Astrocyte (in vitro differentiated cells and primary cell): ENCODE results near the gene PTCD2.

Source experiments
- CTCF ChIP-seq: IDR thresholded peaks from 2 replicates; pipeline ENCODE4 v1.5.1; 2011; ENCODE audit warnings: low read depth, mild to moderate bottlenecking, inconsistent platforms, low read length, moderate library complexity; ENCODE audit not compliant: insufficient read depth
- EZH2 ChIP-seq: IDR thresholded peaks from 2 replicates; pipeline ENCODE4 v1.6.1; 2012; ENCODE audit warnings: mild to moderate bottlenecking, low read length, inconsistent platforms; ENCODE audit not compliant: insufficient read depth

- TF ChIP-seq CTCF (no peak), EZH2 (no peak)
Measured at GRCh38 chr5:72290356-72291133, 29.6 kb upstream of the PTCD2 start.
